ENCODE results near the gene EHMT2.
"Not testable (repeated sequence)": the region's sequence is repeated elsewhere in the genome, so short reads cannot be mapped to it uniquely, and the experiment has no call there.

EHMT2 gene

DNA sequence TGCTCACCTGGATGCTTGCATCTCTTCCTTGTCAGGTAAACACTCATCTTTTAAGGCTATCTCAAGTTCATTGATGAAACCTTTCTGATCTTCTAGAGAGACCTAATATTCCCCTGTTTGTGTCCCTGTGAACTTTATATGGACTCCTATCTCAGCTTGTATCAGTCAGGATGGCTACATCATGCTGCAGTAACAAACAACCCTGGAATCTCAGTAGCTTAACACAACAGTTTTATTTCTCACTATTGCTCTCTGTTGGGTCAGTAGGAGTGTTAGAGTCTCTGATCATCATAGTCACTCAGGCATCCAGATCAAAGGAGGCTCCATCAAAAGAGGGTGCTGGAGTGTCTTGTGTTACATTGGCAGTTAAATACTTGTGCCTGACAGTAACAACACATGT lies 17.9 kb upstream of the EHMT2 start:
- DNase-seq (ENCODE audit: low spot score), result no peak

DNA sequence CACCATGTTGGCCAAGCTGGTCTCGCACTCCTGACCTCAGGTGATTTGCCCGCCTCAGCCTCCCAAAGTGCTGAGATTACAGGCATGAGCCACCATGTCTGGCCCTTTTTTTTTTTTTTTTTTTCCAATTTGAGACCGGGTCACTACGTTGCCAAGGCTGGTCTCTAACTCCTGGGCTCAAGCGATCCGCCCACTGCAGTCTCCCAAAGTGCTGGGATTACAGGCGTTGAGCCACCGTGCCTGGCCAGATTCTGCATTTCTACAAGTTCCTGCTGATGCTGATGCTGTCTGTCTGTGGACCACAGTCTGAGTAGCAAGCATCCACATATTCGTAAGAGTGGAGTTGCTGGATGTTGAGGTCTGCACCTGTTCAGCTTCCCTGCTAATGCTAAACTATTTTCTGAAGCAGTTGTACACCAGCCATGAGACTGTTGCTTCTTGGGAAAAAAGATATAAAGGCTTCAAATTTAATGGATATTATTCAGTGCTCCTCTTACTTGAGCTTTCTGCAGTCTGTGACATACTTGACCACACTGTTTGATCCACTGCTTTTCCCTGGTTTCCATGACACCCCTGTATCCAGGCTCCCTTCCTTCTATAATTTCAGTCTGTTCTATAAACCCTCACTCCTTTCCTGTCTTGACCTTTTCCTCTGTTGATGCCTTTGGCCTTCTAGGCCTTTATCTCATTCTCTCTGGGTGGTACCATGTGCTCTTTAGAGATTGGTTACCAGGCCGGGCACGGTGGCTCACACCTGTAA lies 14.5 kb upstream of the EHMT2 start:
- DNase-seq (ENCODE audit: low spot score), result no peak

DNA sequence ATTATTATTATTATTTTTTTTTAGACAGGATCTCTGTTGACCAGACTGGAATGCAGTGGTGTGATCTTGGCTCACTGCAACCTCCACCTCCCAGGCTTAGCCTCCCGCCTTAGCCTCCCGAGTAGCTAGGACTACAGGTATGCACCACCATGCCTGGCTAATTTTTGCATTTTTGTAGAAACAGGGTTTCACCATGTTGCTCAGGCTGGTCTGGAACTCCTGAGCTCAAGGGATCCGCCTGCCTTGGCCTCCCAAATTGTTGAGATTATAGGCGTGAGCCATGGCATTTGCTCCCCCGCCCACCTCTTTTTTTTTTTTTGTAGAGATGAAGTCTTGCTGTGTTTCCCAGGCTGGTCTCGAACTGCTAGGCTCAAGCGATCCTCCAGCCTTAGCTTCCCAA lies 11.8 kb upstream of the EHMT2 start:
- DNase-seq (ENCODE audit: low spot score), result not testable (repeated sequence)

DNA sequence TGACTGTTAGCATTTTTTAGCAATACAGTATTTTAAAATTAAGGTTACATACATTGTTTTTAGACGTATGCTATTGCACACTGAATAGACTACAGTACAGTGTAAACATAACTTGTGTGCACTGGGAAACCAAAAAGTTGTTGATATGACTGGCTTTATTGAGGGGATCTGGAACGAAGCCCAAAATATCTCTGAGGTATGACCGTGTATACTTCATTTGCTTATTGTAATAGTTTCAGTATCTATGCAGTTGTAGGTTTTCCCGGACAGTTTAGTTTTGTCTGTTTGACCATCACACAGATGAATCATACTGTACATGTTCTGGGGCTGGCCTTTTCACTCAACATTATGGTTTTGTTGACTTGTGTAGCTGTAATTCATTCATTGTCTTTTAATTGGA lies 11.3 kb upstream of the EHMT2 start:
- no peak for DNase-seq (ENCODE audit: low spot score)

DNA sequence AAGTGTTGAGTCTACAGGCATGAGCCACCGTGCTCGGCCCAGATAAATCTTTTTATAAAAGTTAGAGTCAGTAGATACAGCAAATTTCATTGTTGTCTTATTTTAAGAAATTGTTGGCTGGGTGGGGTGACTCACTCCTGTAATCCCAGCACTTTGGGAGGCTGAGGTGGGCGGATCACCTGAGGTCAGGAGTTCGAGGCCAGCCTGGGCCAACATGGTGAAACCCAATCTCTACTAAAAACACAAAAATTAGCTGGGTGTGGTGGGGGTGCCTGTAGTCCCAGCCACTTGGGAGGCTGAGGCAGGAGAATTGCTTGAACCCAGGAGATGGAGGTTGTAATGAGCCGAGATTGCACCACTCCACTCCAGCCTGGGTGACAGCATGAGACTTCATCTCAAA lies 10.8 kb upstream of the EHMT2 start:
- DNase-seq (ENCODE audit: low spot score), result not testable (repeated sequence)

DNA sequence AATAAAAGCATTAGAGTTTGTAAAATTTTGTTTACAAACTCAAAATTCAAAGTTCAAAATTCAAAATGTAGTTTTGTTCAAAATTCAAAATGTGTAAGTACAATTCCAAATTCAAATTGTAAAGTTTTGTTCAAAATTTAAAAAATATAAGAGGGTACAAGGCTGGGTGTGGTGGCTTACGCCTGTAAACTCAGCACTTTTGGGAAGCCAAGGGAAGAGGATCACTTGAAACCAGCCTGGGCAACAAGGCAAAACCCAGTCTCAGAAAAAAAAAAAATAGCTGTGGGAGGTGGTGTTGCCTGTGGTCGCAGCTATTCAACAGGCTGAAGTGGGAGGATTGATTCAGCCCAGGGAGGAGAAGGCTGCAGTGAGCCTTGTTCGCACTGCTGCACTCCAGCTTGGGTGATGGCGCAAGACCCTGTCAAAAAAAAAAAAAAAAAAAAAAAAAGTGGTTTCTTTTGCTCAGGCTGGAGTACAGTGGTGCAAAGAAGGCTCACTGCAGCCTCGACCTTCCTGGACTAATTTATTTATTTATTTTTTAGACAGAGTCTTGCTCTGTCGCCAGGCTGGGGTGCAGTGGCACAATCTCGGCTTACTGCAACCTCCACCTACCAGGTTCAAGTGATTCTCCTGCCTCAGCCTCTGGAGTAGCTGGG lies 9.8 kb upstream of the EHMT2 start:
- no peak for DNase-seq (ENCODE audit: low spot score)

DNA sequence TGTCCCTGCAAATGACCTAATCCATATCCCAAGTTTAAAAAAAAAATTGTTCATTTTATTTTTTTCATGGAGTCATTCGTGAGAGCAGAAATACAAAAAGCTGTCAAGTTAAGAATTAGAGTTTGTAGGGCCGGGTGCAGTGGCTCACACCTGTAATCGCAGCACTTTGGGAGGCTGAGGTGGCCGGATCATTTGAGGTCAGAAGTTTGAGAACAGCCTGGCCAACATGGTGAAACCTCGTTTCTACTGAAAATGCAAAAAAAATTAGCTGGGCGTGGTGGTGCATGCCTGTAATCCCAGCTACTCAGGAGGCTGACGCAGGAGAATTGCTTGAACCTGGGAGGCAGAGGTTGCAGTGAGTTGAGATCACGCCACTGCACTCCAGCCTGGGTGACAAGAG lies 9.2 kb upstream of the EHMT2 start:
- not testable (repeated sequence) for DNase-seq (ENCODE audit: low spot score)

DNA sequence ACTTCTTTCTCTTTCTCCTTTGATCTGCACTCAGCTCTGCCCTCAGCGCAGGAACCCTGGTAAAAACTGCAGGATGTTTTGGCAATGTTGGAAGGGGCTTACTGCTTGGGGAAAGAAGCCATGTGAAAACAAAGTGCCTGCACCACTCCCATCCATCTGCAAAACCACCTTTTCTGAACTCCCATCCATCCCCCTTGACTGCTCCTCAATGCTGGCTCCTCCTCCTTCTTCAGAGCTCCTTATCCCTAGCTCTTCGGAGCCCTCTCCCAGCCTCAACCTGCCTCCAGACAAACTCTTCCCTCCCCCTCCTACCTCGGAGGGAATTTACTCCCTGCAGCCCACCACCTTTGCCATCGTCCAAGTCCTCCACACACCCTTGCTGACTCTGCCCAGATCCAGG lies 8.6 kb upstream of the EHMT2 start:
- no peak for DNase-seq (ENCODE audit: low spot score)

DNA sequence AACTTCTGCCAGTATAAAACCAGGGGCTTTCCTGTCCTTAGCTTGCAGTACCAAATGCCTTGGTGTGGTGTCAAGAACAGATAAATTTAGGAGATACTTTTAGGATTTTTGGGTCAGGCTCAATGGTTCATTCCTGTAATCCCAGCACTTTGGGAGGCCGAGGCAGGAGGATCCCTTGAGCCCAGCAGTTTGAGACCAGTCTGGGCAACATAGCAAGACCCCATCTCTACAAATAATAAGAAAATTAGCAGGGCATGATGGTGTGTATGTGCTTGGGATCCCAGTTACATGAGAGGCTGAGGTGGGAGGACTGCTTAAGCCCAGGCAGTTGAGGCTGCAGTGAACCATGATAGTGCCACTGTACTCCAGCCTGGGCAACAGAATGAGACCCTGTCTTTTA lies 7.5 kb upstream of the EHMT2 start:
- no peak for DNase-seq (ENCODE audit: low spot score)

DNA sequence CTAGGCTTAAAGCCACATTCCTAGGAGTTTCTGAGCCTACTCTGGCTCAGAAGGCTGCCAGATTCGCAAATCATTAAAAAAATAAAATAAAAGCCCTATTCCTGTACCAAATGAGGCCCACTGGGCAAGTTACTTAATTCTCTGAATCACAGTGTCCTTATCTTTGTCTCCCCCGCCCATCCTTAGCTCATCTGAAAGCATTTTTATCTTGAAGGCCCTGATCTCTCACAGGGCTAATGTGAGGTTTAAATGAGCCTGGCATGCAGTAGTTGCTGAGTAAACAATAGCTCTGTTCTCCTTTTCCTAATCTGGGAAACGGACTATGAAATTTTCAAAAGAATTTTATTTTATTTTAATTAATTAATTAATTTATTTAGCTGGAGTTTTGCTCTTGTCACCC lies 6.5 kb upstream of the EHMT2 start:
- no peak for DNase-seq (ENCODE audit: low spot score)

DNA sequence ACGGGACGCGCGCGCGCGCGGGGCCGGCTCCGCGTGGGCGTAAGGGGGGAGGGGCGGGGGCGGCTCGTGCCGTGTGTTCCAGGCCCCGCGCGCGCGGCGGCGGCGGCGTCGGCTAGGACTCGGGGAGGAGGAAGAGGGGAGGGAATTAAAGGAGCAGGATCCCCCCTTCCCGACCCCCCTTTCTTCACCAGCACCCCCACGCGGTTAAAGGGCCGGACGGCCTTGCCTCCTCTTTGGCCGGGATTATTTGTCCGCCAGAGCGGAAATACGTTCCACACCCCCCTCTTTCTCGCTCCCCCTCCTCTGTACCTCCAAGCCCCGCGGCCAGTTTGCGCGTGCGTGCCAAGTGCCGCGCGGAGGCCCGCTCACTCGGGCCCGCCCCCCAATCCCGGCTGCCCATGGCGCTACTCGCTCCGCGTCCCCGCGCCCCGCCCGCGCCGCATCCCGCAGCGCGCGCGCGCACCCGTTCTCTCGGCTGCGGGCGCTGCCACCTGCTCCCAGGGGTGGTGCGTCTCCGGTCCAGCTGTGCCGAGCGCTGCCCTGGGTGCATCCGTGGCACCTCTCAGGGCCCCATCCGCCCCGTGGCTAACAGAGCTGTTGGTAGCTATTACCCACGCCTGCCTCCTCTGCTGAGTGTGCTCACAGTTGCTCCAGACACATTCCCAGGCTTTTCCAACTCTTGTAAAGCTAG lies 4.6 kb upstream of the EHMT2 start, which contains the start of gene ZBTB12:
Gene ZBTB12, minus strand, starts transcription at position 134 of the 691 bp plus-strand sequence. CDS start 781 bp downstream, outside the sequence.
- peak; percentile 97 for DNase-seq (ENCODE audit: low spot score)

DNA sequence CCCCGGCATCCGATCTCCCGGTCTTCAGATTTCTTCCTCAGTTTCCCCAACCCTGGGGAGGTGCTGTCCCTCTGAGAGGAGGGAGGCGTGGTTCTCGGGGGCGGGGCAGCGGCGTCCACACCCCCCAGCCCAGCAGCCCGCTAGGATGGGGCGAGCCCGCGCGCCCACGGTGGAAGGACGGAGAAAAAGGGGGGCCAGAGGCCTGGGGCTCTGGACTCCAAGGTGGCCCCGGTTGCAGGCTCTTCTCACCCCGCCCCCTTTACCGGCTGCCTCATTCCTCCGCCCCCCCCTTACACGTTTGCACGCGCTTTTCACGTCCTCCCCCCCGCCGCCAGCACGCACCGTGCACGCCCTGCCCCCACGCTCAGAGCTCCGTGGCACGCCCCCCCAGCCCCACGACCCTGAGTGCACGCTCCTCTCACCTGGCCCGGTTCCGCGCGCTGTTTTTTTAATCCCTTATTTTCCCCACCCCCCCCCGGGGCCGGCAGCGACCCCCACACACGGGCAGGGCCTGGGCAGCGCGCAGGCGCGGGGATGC lies 4.0 kb upstream of the EHMT2 start:
- peak; percentile 36 for DNase-seq (ENCODE audit: low spot score)

DNA sequence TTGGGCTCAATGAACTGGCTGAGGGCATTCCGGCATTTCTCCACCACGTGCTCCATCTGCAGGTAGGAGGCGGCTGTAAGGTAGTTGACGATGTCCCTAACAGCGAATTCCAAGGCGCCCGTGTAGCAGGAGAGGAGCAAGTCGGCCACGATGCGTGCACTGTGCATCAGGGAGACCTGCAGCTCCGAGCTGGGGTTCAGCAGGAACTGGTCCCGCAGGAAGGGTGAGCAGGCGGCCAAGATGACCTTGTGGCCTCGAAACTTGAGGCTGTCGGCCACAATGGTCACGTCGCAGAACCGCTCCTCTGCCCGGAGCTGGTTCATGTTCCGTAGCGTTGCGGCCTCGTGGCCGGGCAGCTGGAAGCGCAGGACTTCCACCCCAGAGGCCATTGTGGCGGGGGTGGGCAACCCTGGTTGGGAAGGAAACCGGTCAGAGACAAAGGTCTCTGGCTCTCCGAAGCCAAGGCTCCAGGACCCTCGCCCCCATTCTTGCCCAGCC lies 3.5 kb upstream of the EHMT2 start:
- peak; percentile 16 for DNase-seq (ENCODE audit: low spot score)

DNA sequence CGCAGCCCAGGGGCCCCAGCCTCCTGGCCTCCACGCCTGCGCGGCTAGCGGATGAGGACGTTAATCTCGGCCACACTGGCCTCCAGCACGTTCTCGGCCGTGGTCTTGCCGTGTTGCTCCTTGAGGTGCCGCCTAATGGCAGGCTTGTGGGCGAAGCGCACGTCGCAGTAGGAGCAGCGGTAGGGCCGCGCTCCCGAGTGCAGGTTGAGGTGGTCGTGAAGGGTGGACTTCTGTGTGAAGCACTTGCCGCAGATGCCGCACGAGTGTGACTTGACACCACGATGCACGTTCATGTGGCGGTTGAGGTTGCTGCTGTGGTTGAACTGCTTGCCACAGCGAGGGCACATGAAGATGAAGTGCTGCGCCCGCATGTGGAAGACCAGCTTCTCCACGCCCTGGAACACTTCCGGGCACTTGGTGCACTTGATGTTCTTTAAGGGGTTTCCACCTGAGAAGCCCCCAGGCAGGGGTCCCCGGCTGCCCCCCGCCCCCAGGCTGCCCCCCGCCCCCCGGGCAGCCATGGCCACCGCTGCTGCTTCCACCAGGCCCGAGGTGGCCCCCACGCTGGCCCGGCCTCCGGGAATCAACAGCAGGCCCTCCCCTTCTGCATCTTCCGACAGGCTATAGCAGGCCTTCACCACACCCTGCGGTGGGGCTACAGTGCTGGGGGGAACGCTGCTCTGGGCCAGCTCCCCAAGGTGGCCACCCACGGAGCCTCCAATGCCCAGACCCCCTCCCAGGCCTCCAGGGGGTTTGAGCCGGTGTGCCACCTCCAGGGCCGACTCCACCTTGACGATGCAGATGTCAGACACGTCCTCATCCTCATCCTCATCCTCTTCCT lies 2.6 kb upstream of the EHMT2 start:
- DNase-seq (ENCODE audit: low spot score), result no peak

DNA sequence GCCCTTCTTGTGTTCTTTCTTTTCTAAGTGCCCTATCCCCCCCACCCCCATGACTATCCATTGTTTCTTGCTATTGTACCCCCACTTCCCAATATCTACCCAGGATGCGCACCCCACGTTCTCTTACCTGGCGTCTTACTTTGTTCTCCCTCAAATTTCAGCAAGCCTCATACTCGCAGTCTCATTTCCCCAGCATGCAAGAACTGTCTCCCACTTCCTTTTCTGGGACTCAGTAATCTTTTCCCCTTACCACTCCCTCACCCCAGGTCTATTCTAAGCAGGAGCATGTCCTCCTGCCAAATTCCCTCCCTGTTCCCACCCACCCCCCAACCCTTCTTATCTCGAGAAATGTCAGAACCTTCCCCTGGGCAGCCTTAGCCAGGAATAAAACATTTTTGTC lies 1.7 kb upstream of the EHMT2 start:
- DNase-seq (ENCODE audit: low spot score), result no peak

DNA sequence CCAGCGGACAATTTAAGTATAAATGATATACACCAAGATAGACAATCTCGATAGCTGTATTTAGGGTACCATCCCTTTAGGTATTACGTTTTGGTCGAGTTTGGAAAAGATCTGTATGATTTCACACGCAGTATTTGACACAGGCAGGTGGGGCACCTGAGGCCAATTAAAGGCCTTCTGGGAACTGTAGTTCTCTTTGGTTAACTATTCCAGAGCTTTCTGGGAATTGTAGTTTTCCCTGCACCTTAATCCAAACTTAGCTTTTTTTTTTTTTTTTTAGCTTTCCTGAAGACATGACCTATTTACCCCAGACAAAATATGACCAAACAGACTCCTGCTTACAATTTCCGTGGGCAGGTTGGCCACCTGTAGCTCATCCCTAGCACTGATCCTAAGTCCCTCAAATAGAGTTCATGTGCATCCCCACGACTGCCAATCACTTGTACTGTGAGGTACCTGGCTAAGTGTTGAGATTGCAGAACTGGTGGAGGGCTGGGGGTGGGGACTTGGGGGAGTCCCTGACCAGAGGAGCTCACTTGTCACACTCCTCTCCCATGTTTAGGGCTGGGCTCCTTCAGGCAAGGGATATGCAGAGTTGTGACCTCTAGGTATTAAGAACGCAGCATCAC lies 999 bp upstream of the EHMT2 start:
- peak; percentile 74 for DNase-seq (ENCODE audit: low spot score)

DNA sequence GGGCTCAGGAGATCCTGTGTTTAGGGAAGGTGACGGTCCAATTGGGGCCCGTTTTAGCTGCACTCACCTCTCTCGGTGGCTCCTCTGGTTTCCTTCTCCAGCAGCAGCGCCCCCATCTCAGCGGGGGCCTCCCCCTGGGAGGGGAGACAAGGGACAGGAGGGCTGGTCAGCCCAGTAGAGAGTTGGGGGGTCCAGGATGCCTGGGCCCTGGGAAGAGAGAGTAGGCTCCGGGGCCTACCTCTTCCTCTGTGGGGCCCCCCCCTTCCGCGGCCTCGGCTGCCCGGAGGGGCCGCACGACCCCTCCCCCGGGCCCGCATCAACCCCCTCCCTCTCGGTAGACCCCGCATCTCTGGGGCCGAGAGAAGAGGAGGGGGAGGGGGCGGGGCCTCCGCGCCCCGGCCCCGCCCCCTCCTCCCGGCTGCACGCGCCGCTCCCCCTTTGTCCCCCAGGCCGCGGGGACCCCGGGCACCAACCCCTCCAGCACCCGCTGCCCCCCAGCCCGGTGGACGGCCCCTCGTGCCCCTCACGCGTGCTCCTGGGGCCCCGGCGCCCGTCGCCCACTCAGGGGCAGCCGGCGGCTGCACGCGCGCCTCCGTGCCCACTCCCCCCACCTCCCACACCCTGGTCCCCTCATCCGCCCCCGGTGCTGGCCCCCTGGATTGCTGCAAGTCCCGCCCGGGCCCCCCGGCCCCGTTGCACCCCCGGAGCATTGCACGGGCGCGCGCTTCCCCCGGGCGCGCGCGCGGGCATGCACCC lies 464 bp downstream of the EHMT2 start:
- DNase-seq (ENCODE audit: low spot score), result no peak

DNA sequence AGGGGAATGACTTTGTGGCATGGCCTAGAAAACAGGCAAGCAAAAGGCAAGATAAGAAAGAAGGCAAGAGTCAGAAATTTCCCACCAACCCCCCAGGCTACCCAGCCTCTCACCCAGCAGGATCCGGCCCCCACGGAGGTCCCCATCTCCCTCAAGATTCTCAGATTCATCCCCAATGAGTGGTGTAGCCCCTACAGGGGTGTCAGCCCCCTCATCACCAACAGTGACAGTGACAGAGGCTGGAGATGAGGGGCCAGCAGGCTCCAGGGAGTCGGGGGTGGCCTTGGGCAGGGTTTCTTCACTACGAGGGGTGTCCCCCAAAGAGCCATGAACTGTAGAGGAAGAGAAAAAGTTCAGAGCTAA lies 1.0 kb downstream of the EHMT2 start:
- no peak for DNase-seq (ENCODE audit: low spot score)

DNA sequence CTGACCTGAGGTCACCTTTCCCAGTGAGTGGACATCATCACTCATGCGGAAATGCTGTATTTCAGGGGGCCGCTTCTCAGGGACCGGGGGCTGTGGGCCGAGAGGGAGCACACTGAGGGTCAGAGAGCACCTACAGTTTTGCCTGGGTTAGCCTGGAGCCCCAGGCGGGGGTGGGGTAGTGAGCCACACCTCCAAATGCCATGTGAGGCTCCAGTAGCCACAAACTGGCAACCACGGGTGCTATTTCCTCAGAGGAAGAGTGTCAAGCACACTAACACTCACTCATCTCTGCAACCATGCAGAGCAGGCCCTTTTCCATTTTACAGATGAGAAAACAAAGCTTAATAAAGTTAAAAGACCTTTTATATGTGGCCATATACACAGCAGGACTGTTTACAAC lies 4.7 kb downstream of the EHMT2 start:
- DNase-seq (ENCODE audit: low spot score), result no peak

DNA sequence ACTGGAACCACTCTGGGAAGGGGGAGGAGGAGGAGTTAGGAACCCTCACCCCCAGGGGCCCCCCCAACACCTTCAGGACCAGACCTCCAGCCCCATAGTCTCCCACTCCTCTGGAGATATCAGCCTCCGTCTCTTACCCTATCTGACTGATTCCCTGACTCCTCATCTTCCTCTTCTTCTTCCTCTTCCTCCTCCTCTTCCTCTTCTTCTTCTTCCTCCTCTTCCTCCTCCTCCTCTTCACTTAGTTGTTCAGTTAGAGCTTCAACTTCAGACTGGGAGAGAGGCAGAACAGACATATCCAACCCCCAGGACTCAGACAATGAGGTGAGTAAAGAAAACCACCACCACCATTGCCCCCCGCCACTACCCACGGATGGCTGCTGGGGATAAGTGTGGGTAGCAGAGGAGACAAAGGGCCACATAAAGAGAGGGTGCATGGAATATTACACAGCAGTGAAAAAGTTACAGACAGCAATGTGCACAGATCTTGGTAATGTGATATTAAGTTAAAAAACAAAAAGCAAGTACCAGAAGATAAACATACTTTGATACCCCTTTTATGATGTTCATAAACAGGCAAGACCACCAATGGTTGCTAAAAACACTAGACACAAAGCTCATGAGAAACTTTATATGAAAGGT lies 8.0 kb downstream of the EHMT2 start:
- no peak for DNase-seq (ENCODE audit: low spot score)
